ENCODE results near the gene MATCAP1.

Gene MATCAP1

DNA sequence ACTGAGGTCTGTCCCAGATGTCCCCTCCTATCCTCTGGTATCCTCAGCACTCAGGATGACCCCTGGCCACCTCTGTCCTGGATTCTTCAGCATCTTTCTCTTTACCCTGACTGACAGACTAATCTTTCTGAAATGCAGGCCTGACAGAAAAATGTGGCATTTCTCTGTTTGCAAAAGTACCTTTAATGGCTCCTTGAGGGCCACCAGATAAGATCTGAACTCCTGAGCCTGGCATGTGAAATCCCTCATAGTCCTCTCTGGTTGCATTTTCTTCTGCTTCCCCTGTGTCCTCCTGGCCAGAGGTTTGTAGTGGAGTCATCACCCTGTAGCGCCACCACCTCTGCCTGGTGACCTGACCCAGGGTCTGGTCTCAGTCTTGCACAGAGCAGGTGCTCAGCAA, 13.1 kb upstream of the MATCAP1 start:
- no peak overlapping the region for H3K4me3 ChIP-seq (ENCODE audit: control insufficient read depth, low read depth, low read length)
- TF ChIP-seq, protein P1, sequence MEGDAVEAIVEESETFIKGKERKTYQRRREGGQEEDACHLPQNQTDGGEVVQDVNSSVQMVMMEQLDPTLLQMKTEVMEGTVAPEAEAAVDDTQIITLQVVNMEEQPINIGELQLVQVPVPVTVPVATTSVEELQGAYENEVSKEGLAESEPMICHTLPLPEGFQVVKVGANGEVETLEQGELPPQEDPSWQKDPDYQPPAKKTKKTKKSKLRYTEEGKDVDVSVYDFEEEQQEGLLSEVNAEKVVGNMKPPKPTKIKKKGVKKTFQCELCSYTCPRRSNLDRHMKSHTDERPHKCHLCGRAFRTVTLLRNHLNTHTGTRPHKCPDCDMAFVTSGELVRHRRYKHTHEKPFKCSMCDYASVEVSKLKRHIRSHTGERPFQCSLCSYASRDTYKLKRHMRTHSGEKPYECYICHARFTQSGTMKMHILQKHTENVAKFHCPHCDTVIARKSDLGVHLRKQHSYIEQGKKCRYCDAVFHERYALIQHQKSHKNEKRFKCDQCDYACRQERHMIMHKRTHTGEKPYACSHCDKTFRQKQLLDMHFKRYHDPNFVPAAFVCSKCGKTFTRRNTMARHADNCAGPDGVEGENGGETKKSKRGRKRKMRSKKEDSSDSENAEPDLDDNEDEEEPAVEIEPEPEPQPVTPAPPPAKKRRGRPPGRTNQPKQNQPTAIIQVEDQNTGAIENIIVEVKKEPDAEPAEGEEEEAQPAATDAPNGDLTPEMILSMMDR (IDR thresholded peaks at IDR 0.05; ENCODE audit: control insufficient read depth, insufficient read depth, low read depth, low read length, missing control alignments), result no peak
- no peak for DNase-seq (ENCODE audit: low read depth)

DNA sequence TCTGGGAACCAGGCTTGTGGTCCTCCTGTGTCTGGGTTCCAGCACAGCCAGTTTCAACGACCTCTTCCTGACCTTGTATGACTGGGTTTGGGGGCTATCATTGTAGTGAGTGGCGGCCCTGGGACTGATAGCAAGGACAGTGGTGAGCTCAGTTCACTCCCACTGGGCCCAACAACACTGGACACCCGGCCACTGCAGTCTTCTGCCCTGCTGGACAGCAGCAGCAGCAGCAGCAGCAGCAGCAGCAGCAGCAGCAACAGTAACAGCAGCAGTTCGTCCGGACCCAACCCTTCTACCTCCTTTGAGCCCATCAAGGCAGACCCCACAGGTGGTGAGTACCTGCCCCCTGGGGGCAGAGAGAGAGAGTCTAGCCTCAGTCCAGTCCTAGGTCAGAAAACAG, 11.9 kb upstream of the MATCAP1 start:
- TF ChIP-seq, protein P1 (IDR thresholded peaks at IDR 0.05; ENCODE audit: control insufficient read depth, insufficient read depth, low read depth, low read length, missing control alignments), result no peak
- H3K4me3 ChIP-seq (ENCODE audit: control insufficient read depth, low read depth, low read length), result no peak overlapping the region
- DNase-seq (ENCODE audit: low read depth), result no peak

DNA sequence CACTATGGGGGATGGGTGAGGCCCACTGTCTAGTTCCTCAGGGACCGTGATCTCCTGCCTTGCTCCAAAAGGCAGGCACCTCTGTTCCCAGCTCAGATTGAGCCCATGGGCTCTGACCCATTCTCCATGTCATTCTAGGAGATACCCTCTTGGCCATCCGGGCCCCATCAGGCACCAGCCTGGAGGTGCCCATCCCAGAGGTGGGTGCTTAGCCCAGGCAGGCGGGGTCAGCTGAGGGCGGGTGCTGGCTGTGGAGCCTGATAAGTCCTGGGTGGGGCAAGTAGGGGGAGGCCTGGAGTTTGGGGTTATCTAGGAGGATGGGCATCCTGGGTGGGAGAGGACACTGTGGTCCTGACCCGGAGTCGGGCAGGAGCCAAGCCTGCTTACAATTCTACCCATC, 10.5 kb upstream of the MATCAP1 start:
- no peak for DNase-seq (ENCODE audit: low read depth)
- TF ChIP-seq, protein P1 (IDR thresholded peaks at IDR 0.05; ENCODE audit: control insufficient read depth, insufficient read depth, low read depth, low read length, missing control alignments), result no peak
- H3K4me3 ChIP-seq (ENCODE audit: control insufficient read depth, low read depth, low read length), result no peak overlapping the region

DNA sequence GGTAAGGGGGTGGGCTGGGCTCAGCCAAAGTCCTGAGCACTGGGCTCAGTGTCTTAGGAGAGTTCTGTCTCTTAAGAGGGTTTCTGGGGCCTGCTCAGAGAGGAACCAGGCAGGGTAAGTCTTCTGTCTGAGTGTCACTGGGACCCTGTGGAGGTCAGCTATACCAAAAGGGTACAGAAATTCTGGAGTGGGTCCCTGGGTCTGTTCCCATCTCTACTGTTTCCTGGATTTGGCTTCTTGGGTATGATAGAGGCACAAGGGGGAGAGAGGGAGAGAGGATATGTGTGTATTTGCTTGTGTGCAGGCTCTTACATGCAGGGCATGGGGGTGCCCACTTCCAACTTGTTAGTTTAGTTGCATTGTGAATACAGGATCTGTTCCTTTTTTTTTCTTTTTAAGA, 9.8 kb upstream of the MATCAP1 start:
- peak overlapping the region; percentile 86 for H3K4me3 ChIP-seq (ENCODE audit: control insufficient read depth, low read depth, low read length)
- no peak for DNase-seq (ENCODE audit: low read depth)
- TF ChIP-seq, protein P1 (IDR thresholded peaks at IDR 0.05; ENCODE audit: control insufficient read depth, insufficient read depth, low read depth, low read length, missing control alignments), result no peak

DNA sequence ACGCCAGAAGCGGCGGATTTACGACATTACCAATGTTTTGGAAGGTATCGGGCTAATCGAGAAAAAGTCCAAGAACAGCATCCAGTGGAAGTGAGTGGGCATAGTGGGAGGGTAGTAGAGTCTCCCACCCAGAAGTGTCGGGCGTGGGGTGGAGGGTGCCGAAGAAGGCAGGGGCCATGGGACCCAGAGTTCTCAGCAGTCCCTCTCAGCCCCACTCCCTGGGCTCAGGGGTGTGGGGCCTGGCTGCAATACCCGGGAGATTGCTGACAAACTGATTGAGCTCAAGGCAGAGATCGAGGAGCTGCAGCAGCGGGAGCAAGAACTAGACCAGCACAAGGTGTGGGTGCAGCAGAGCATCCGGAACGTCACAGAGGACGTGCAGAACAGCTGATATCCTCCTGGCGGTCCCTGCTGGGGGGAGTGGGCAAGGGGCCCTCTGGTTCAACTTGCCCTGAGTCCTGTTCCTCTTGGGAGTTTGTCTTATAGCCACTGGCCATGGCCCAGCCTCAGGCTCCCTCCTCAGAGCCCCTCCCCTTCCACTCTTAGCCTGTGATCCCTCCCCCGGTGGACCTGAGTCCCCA, 9.1 kb upstream of the MATCAP1 start:
- no peak for DNase-seq (ENCODE audit: low read depth)
- TF ChIP-seq, protein P1 (IDR thresholded peaks at IDR 0.05; ENCODE audit: control insufficient read depth, insufficient read depth, low read depth, low read length, missing control alignments), result no peak
- H3K4me3 ChIP-seq (ENCODE audit: control insufficient read depth, low read depth, low read length), result peak overlapping the region; percentile 86

DNA sequence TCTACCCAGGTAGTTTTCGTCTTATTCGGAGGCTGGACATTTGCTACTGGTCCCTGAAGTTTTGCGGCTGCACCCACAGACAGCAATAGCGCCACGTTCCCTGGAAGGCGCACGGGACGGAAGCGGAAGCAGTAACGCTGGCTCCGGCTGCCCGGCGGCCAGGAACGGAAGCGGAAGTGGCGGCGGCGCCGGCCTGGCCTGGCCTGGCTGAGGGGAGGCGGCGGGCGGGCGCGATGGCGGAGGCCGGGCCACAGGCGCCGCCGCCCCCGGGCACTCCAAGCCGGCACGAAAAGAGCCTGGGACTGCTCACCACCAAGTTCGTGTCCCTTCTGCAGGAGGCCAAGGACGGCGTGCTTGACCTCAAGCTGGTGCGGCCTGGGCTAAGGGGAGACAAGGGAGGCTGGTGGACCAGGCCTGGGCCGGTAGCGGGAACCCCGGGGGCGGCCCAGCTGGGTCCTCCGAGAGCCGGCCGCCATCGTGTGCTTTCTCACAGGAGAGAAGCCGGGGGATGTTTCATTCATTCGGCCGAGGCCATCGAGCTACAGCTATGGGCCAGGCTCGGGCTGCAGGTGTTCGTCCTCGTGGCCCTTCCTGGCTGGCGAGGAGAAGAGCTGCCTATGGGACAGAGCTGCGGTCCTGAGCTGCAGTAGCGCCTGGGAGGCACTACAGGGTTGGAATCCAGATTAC, 8.4 kb upstream of the MATCAP1 start, which contains the start of gene E2F4:
TSS of gene E2F4 (plus strand) at position 161 of the 687 bp plus-strand sequence. CDS start at position 234, 73 bp downstream.
- peak within 1 kb of the TSS; percentile 86 for H3K4me3 ChIP-seq (ENCODE audit: control insufficient read depth, low read depth, low read length)
- TF ChIP-seq, protein P1 (IDR thresholded peaks at IDR 0.05; ENCODE audit: control insufficient read depth, insufficient read depth, low read depth, low read length, missing control alignments), result no peak
- peak; percentile 56 for DNase-seq (ENCODE audit: low read depth)

Data from AG09309 (cell line).